Keratinocyte (primary cell): ENCODE data around the gene CYBB. TPM values are rescaled to one million over a fixed set of nuclear protein-coding genes. Genes with fewer than 3 reads are reported as not detected.

Experiments
- DNase-seq: peaks from one replicate; pipeline ENCODE4 v3.0.0-alpha.2; 2011; ENCODE audit warnings: low read depth, missing footprints, low spot score
- FAIRE-seq: peaks from 2 replicates; lab custom pipeline; 2011; peaks lifted over from hg19 to GRCh38; lab: Jason Lieb, UNC
- H2AFZ ChIP-seq: 2 replicates; pipeline ENCODE4 v1.6.0; 2012; ENCODE audit warnings: low read length, control low read depth, inconsistent platforms; ENCODE audit not compliant: control insufficient read depth
- H3K27ac ChIP-seq: 2 replicates; pipeline ENCODE4 v1.5.1; 2011; ENCODE audit warnings: low read length; ENCODE audit not compliant: control insufficient read depth, insufficient read depth
- H3K27me3 ChIP-seq: 3 replicates; pipeline ENCODE4 v1.6.0; 2011; ENCODE audit warnings: low read length; ENCODE audit not compliant: control insufficient read depth, insufficient read depth; ENCODE audit errors: extremely low read depth
- H3K36me3 ChIP-seq, 2 experiments: 2 replicates in 1 of 2; 3 replicates in 1 of 2; pipeline ENCODE4 v1.5.1; 2011; ENCODE audit warnings: low read length in 2 of 2, mild to moderate bottlenecking in 1 of 2; ENCODE audit not compliant: control insufficient read depth in 2 of 2, insufficient read depth in 2 of 2; ENCODE audit errors: extremely low read depth in 1 of 2
- H3K4me1 ChIP-seq: 3 replicates; pipeline ENCODE4 v1.5.1; 2011; ENCODE audit warnings: low read length; ENCODE audit not compliant: control insufficient read depth, insufficient read depth; ENCODE audit errors: extremely low read depth
- H3K4me2 ChIP-seq: 3 replicates; pipeline ENCODE4 v1.6.0; 2011; ENCODE audit warnings: low read depth, low read length; ENCODE audit not compliant: control insufficient read depth, insufficient read depth; ENCODE audit errors: extremely low read depth
- H3K4me3 ChIP-seq, 3 experiments: fragments of 200-600 bp in 1 of 3; sonication (generic) in 1 of 3; 2 replicates in 2 of 3; 3 replicates in 1 of 3; pipeline ENCODE4 v1.5.1; 2011 to 2016; ENCODE audit warnings: low read length in 3 of 3, mild to moderate bottlenecking in 3 of 3, control low read depth in 2 of 3, inconsistent platforms in 1 of 3, low read depth in 1 of 3, mixed read lengths in 1 of 3, mixed run types in 1 of 3, moderate library complexity in 1 of 3; ENCODE audit not compliant: control insufficient read depth in 2 of 3, insufficient read depth in 2 of 3; ENCODE audit errors: extremely low read depth in 1 of 3
- H3K79me2 ChIP-seq: 2 replicates; pipeline ENCODE4 v1.6.0; 2012; ENCODE audit warnings: low read length; ENCODE audit not compliant: control insufficient read depth, insufficient read depth
- H3K9ac ChIP-seq: 3 replicates; pipeline ENCODE4 v1.6.0; 2011; ENCODE audit warnings: low read length; ENCODE audit not compliant: control insufficient read depth, insufficient read depth; ENCODE audit errors: extremely low read depth
- H3K9me1 ChIP-seq: 3 replicates; pipeline ENCODE4 v1.6.0; 2011; ENCODE audit warnings: low read length; ENCODE audit not compliant: control insufficient read depth, insufficient read depth; ENCODE audit errors: extremely low read depth
- H3K9me3 ChIP-seq: 2 replicates; pipeline ENCODE4 v1.5.1; 2012; ENCODE audit warnings: low read depth, low read length; ENCODE audit not compliant: control insufficient read depth
- H4K20me1 ChIP-seq: 3 replicates; pipeline ENCODE4 v1.6.0; 2011; ENCODE audit warnings: low read length; ENCODE audit not compliant: control insufficient read depth, insufficient read depth; ENCODE audit errors: extremely low read depth
- CTCF ChIP-seq, 3 experiments: IDR thresholded peaks in 1 of 3; conservative IDR thresholded peaks in 1 of 3; optimal IDR thresholded peaks in 1 of 3; 2 replicates in 2 of 3; 3 replicates in 1 of 3; pipeline versions ENCODE3 to v1.5.1; 2011; ENCODE audit warnings: low read length in 3 of 3, mild to moderate bottlenecking in 3 of 3, moderate library complexity in 2 of 3, control low read depth in 1 of 3, inconsistent platforms in 1 of 3; ENCODE audit not compliant: insufficient read depth in 2 of 3; ENCODE audit errors: extremely low read depth in 1 of 3
- EZH2 ChIP-seq: IDR thresholded peaks from one replicate; pipeline ENCODE4 v1.6.1; 2012; ENCODE audit warnings: inconsistent platforms, mild to moderate bottlenecking, low read length, moderate library complexity
- dilution Hi-C: fragments of 300-500 bp; cut with MboI; formaldehyde crosslinking; loops from one replicate; pipeline ENCODE4 v1.7.0; 2020; ENCODE audit warnings: low sequenced_read_pairs; ENCODE audit not compliant: extremely low pct_ligation_motif_present
- polyA plus RNA-seq, 5 experiments: library from polyadenylated mRNA; depleted of rRNA in 3 of 5; stranded (reverse) in 3 of 5; stranded (forward) in 1 of 5; unstranded in 1 of 5; fragments of >200 nt; gene quantifications; 1 replicate in 1 of 5; 2 replicates in 3 of 5; 3 replicates in 1 of 5; pipeline versions ENCODE4 v1.2.1 to v1.2.3, GENCODE V29; 2011 to 2012; ENCODE audit warnings: missing spikeins in 2 of 5, low read depth in 1 of 5, low replicate concordance in 1 of 5

Gene CYBB
- polyA plus RNA-seq, 1 donor (not counting 4 experiments of a cell fraction or from before 2014, with no cell fraction given) = 0.03 TPM

- Histone ChIP-seq H3K9me3 (no peaks in the 10 kb centered on the region), H3K36me3 (no peaks in the 10 kb centered on the region), H4K20me1 (no peaks in the 10 kb centered on the region), H3K27me3 (no peaks in the 10 kb centered on the region), H3K9me1 (no peaks in the 10 kb centered on the region), H2AFZ (no peak overlapping the region), H3K27ac (no peak overlapping the region), H3K79me2 (no peaks in the 10 kb centered on the region), H3K4me3 (no peak overlapping the region), H3K4me2 (no peak overlapping the region), H3K4me1 (no peaks in the 10 kb centered on the region), H3K9ac (no peak overlapping the region)
- FAIRE-seq (no peak), DNase-seq (no peak)
- dilution Hi-C loops = no loop called here
- TF ChIP-seq CTCF (optimal IDR thresholded peaks at IDR 0.05 in 1 of 3, IDR thresholded peaks at IDR 0.05 in 1 of 3, conservative IDR thresholded peaks at IDR 0.05 in 1 of 3; ENCODE audit: extremely low read depth in 1 of 3, insufficient read depth in 2 of 3, low read length in 3 of 3) = no peak
- TF ChIP-seq EZH2 = no peak
Observed at GRCh38 chrX:37860721-37861120, 80.9 kb downstream of the CYBB start.

GRCh38 chrX:37862851-37863250 is 83.0 kb downstream of the CYBB start:
- Histone ChIP-seq H3K27me3 (no peaks in the 10 kb centered on the region), H3K4me2 (no peak overlapping the region), H3K36me3 (no peaks in the 10 kb centered on the region), H2AFZ (no peak overlapping the region), H4K20me1 (no peaks in the 10 kb centered on the region), H3K4me1 (no peaks in the 10 kb centered on the region), H3K9me1 (no peaks in the 10 kb centered on the region), H3K79me2 (no peaks in the 10 kb centered on the region), H3K4me3 (no peak overlapping the region), H3K27ac (no peak overlapping the region), H3K9me3 (no peaks in the 10 kb centered on the region), H3K9ac (no peak overlapping the region)
- TF ChIP-seq CTCF (optimal IDR thresholded peaks at IDR 0.05 in 1 of 3, IDR thresholded peaks at IDR 0.05 in 1 of 3, conservative IDR thresholded peaks at IDR 0.05 in 1 of 3; ENCODE audit: extremely low read depth in 1 of 3, insufficient read depth in 2 of 3, low read length in 3 of 3) = no peak
- dilution Hi-C loops = no loop called here
- FAIRE-seq = no peak
- no peak for DNase-seq

Other genes starting within 250 kb of the CYBB start
- gene LANCL3, start 208.4 kb upstream of the CYBB start, polyA plus RNA-seq = 0.46 to 0.97 TPM (median 0.88 TPM) in 3 replicates
- gene XK, start 94.3 kb upstream of the CYBB start, polyA plus RNA-seq = 0.09 to 0.17 TPM (median 0.16 TPM) in 3 replicates
- 25.9 to 37.3 TPM (median 30.4 TPM) in 3 replicates for gene DYNLT3, start 67.5 kb downstream of the CYBB start, polyA plus RNA-seq
- gene SYTL5, start 226.5 kb downstream of the CYBB start, polyA plus RNA-seq = 0.05 to 0.15 TPM (median 0.09 TPM) in 3 replicates